ENCODE measurements around the gene SLC11A2.

GRCh38 chr12:51009056-51009440 is 17.1 kb downstream of the SLC11A2 start:
- TF ChIP-seq EZH2phosphoT487 (IDR thresholded peaks at IDR 0.05; ENCODE audit: insufficient read depth, low read depth) (no peak), EZH2 (IDR thresholded peaks at IDR 0.05; ENCODE audit: insufficient read depth, poor library complexity, severe bottlenecking) (no peak)
